Progenitor cell of endocrine pancreas (in vitro differentiated cells): ENCODE data around the gene FRG2B. TPM values are rescaled to one million over a fixed set of nuclear protein-coding genes. Genes with fewer than 3 reads are reported as not detected.
"Not testable (repeated sequence)": the region's sequence is repeated elsewhere in the genome, so short reads cannot be mapped to it uniquely, and the experiment has no call there.

Experiments
- DNase-seq: peaks from one replicate; pipeline ENCODE4 v3.0.0; 2021; ENCODE audit warnings: low spot score; ENCODE audit not compliant: unreplicated experiment
- H3K27ac Mint-ChIP-seq: 2 replicates; pipeline ENCODE4 v1.8.0; 2021; ENCODE audit warnings: mild to moderate bottlenecking, moderate library complexity, mixed read lengths
- H3K27me3 Mint-ChIP-seq: 2 replicates; pipeline ENCODE4 v1.8.0; 2021; ENCODE audit warnings: mixed read lengths
- H3K36me3 Mint-ChIP-seq: 2 replicates; pipeline ENCODE4 v1.8.0; 2022; ENCODE audit warnings: mixed read lengths; ENCODE audit not compliant: insufficient read depth
- H3K4me1 Mint-ChIP-seq: 2 replicates; pipeline ENCODE4 v1.8.0; 2021; ENCODE audit warnings: low read depth, mixed read lengths
- H3K4me3 Mint-ChIP-seq: 2 replicates; pipeline ENCODE4 v1.8.0; 2021; ENCODE audit warnings: low read depth, mild to moderate bottlenecking, moderate library complexity, mixed read lengths
- H3K9me3 Mint-ChIP-seq: 2 replicates; pipeline ENCODE4 v1.8.0; 2021; ENCODE audit warnings: low read depth, mixed read lengths
- CTCF ChIP-seq: fragments of 200-600 bp; sonication (generic); IDR thresholded peaks from one replicate; pipeline ENCODE4 v1.5.0; 2021; ENCODE audit warnings: antibody characterized with exemption, mild to moderate bottlenecking; ENCODE audit not compliant: unreplicated experiment
- total RNA-seq: library from RNA; stranded (reverse); gene quantifications from 2 replicates; pipeline ENCODE4 v1.2.1, GENCODE V29; 2021

Gene FRG2B
- total RNA-seq, 1 donor from 2014 or later: not detected

- Mint-ChIP-seq H3K27ac (no peak overlapping the region), H3K27me3 (no peaks in the 10 kb centered on the region), H3K36me3 (peaks cover 8% of the 10 kb centered on the region), H3K9me3 (peaks cover 73% of the 10 kb centered on the region), H3K4me1 (no peaks in the 10 kb centered on the region), H3K4me3 (no peak overlapping the region)
- no peak for DNase-seq
- no peak for TF ChIP-seq CTCF
These were observed 15.5 kb downstream of the FRG2B start for GRCh38 chr10:133611079-133611478.

GRCh38 chr10:133608855-133609254 lies 17.7 kb downstream of the FRG2B start:
- no peak for DNase-seq
- Mint-ChIP-seq H3K4me3 (no peak overlapping the region), H3K27me3 (no peaks in the 10 kb centered on the region), H3K9me3 (peaks cover 75% of the 10 kb centered on the region), H3K4me1 (no peaks in the 10 kb centered on the region), H3K36me3 (peaks cover 8% of the 10 kb centered on the region), H3K27ac (no peak overlapping the region)
- TF ChIP-seq CTCF: no peak

DNA sequence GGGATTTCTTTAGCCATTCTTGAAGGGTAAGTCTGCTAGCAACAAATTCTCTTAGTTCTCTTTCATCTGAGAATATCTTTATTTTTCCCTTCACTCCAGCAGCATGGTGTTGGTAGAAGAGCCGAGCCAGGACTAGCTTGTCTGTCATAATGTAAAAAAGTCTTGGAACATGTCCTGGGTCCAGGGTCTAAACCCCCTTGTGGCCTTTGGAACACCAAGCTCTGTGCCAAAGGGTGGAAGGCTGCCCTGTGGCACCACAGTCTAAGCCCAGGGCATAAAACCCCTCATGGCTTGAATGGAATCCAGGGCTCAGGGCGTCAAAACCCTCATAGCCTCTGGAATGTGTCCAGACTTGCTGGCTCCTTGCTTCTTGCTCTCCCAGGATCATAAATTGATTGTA lies 23.2 kb downstream of the FRG2B start:
- H3K36me3 Mint-ChIP-seq, H3K4me3 Mint-ChIP-seq, DNase-seq, H3K27me3 Mint-ChIP-seq, H3K27ac Mint-ChIP-seq, H3K4me1 Mint-ChIP-seq: not testable (repeated sequence)
- H3K9me3 Mint-ChIP-seq: peaks cover 72% of the 10 kb centered on the region

DNA sequence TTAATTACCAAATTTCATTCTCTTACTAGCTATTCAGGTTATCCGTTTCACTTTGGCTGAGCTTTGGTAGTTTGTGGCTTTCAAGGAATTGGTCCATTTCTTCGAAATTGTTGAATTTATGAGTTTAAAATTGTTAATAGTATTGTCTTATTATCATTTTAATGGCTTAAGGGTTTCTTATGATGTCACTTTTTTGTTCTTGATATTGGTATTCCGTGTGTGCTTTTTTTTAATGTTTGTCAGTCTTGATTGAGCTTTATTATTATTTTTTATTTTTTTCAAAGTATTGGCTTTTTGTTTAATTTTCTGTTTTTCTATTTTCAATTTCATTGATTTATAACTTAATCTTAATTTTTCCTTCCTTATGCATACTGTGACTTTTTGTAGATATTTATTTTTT lies 25.9 kb downstream of the FRG2B start:
- H3K4me3 Mint-ChIP-seq: no peak overlapping the region
- no peaks in the 10 kb centered on the region for H3K4me1 Mint-ChIP-seq
- no peaks in the 10 kb centered on the region for H3K36me3 Mint-ChIP-seq
- peaks cover 75% of the 10 kb centered on the region for H3K9me3 Mint-ChIP-seq
- no peak overlapping the region for H3K27ac Mint-ChIP-seq
- DNase-seq: no peak
- H3K27me3 Mint-ChIP-seq: no peaks in the 10 kb centered on the region
- no peak for TF ChIP-seq CTCF

DNA sequence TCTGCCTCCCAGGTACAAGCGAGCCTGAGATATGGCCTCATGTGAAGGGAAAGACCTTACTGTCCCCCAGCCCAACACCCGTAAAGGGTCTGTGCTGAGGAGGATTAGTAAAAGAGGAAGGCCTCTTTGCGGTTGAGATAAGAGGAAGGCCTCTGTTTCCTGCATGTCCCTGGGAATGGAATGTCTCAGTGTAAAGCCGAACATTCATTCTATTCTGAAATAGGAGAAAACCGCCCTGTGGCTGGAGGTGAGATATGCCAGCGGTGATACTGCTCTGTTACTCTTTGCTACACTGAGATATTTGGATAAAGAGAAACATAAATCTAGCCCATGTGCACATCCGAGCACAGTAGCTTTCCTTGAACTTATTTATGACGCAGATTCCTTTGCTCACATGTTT lies 26.7 kb downstream of the FRG2B start:
- H3K4me1 Mint-ChIP-seq, H3K4me3 Mint-ChIP-seq, DNase-seq, H3K27ac Mint-ChIP-seq, H3K36me3 Mint-ChIP-seq, H3K27me3 Mint-ChIP-seq: not testable (repeated sequence)
- peaks cover 75% of the 10 kb centered on the region for H3K9me3 Mint-ChIP-seq

DNA sequence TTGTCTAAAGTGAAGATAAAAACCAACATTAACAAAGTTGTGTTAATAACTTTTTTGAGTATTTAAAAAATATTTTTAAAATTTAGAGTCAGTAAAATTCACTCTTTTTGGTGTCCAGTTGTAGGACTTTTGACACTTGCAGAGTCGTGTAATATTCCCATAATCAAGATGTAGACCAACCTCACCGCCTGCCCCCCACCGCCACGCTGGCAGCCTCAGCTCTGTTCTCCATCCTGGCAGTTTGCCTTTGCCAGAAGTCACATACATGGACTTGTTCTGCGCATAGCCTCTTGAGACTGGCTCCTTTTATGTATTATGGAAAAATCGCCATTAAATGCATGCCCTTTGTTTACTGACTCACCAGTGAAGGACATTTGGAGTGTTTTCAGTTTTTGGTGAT lies 33.9 kb downstream of the FRG2B start:
- H3K4me1 Mint-ChIP-seq: no peaks in the 10 kb centered on the region
- H3K27me3 Mint-ChIP-seq: no peaks in the 10 kb centered on the region
- peaks cover 56% of the 10 kb centered on the region for H3K9me3 Mint-ChIP-seq
- no peak overlapping the region for H3K27ac Mint-ChIP-seq
- DNase-seq: no peak
- H3K36me3 Mint-ChIP-seq: peaks cover 2% of the 10 kb centered on the region
- no peak for TF ChIP-seq CTCF
- H3K4me3 Mint-ChIP-seq: no peak overlapping the region
